Measurements from ENCODE around the gene ACACB. TPM values are rescaled to one million over a fixed set of nuclear protein-coding genes. Genes with fewer than 3 reads are reported as not detected.

The ACACB gene
- total RNA-seq, 1 experiment from 2014 or later, result 26.2 TPM

DNA sequence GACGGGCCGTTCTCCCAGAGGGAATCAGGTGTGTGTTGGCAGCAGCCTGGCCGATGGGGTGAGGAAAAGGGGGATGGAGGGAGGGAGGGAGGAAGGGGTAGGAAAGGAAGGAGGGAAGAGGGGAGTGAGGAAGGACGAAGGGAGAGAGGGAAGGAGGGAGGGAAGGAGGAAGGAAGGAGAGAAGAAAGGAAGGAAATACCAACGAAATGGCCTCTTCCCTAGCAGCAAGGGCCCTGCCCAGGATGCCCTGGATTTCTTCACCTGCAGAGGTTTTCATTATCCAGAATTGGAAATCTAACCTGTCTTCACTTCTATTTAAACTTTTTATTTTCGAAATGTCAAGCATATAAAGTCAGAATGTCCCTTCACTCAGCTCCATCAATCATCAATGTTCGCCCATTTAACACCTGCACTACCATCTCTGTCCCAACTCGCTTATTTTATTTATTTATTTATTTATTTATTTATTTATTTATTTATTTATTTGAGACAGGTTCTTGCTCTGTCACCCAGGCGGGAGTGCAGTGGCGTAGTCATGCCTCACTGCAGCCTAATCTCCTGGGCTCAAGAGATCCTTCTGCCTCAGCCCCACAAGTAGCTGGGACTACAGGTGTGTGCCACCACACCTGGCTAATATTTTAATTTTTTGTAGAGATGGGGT, 70.7 kb downstream of the ACACB start:
- POLR2A ChIA-PET, result no interaction called here
- no peaks in the 10 kb centered on the region for H3K9me3 ChIP-seq
- intact Hi-C loops (cut with micrococcal nuclease; ENCODE audit: unreplicated experiment), result no loop called here
- TF ChIP-seq, protein P1, sequence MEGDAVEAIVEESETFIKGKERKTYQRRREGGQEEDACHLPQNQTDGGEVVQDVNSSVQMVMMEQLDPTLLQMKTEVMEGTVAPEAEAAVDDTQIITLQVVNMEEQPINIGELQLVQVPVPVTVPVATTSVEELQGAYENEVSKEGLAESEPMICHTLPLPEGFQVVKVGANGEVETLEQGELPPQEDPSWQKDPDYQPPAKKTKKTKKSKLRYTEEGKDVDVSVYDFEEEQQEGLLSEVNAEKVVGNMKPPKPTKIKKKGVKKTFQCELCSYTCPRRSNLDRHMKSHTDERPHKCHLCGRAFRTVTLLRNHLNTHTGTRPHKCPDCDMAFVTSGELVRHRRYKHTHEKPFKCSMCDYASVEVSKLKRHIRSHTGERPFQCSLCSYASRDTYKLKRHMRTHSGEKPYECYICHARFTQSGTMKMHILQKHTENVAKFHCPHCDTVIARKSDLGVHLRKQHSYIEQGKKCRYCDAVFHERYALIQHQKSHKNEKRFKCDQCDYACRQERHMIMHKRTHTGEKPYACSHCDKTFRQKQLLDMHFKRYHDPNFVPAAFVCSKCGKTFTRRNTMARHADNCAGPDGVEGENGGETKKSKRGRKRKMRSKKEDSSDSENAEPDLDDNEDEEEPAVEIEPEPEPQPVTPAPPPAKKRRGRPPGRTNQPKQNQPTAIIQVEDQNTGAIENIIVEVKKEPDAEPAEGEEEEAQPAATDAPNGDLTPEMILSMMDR (IDR thresholded peaks at IDR 0.05; ENCODE audit: insufficient read depth in 1 of 2, low read depth in 1 of 2, low read length in 1 of 2, severe bottlenecking in 1 of 2, unreplicated experiment in 1 of 2), result no peak
- Mint-ChIP-seq H3K9me3 (ENCODE audit: unreplicated experiment) (no peaks in the 10 kb centered on the region), H3K27ac (ENCODE audit: unreplicated experiment) (no peak overlapping the region), H3K36me3 (ENCODE audit: insufficient read depth, unreplicated experiment) (peaks cover 3% of the 10 kb centered on the region), H3K4me1 (ENCODE audit: low read depth, unreplicated experiment) (no peaks in the 10 kb centered on the region), H3K27me3 (ENCODE audit: insufficient read depth, unreplicated experiment) (no peaks in the 10 kb centered on the region), H3K4me3 (ENCODE audit: unreplicated experiment) (no peak overlapping the region)
- peaks cover 2% of the 10 kb centered on the region for H3K36me3 ChIP-seq (ENCODE audit: control insufficient read depth, insufficient read depth, low read length)
- no peak for DNase-seq
- no peaks in the 10 kb centered on the region for H3K4me1 ChIP-seq
- CTCF ChIA-PET, result interaction anchor here (0.6 kb wide), 1 partner anchor 42 kb away, joined by 3 read pairs; no protein-coding TSS in a partner anchor
- BruUV-seq (replicated peaks), result no TSS peak
- H3K4me3 ChIP-seq (ENCODE audit: low read depth, low read length), result no peak overlapping the region
- no peaks in the 10 kb centered on the region for H3K27me3 ChIP-seq (replicated peaks; ENCODE audit: control insufficient read depth, insufficient read depth, low read length)

DNA sequence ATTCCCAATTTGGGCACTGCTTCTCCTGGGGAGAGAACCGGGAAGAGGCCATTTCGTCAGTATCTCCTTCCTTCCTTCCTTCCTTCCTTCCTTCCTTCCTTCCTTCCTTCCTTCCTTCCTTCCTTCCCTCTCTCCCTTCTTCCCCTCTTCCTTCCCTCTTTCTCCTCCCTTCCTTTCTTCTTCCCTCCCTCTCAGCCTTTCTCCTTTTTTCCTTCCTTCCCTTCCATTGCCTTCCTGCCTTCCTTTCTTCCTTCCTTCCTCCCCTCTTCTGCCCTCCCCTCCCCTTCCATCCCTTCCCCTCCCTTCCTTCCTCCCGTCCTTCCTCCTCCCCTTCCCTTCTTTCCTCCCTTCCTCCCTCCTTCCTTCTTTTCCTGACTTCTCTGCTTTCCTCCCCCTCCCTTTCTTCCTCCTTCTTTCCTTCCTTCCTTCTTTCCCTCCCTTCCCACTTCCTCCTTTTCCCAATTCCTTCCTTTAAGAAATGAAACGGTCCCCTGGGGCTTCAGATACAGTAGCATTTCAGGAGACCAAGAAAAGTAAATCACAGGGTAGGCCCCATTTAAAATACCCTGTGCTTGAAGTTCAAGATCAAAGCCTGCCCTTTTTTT, 71.8 kb downstream of the ACACB start:
- Mint-ChIP-seq H3K4me3 (ENCODE audit: unreplicated experiment) (no peak overlapping the region), H3K36me3 (ENCODE audit: insufficient read depth, unreplicated experiment) (no peaks in the 10 kb centered on the region), H3K27ac (ENCODE audit: unreplicated experiment) (no peak overlapping the region), H3K4me1 (ENCODE audit: low read depth, unreplicated experiment) (no peaks in the 10 kb centered on the region), H3K9me3 (ENCODE audit: unreplicated experiment) (no peaks in the 10 kb centered on the region), H3K27me3 (ENCODE audit: insufficient read depth, unreplicated experiment) (no peaks in the 10 kb centered on the region)
- H3K4me3 ChIP-seq (ENCODE audit: low read depth, low read length), result no peak overlapping the region
- no TSS peak for BruUV-seq (replicated peaks)
- no peaks in the 10 kb centered on the region for H3K9me3 ChIP-seq
- no peaks in the 10 kb centered on the region for H3K27me3 ChIP-seq (replicated peaks; ENCODE audit: control insufficient read depth, insufficient read depth, low read length)
- ChIA-PET POLR2A (interaction anchor here (1.0 kb wide), 1 partner anchor 9 kb away, joined by 6 read pairs; no protein-coding TSS in a partner anchor), CTCF (no interaction called here)
- intact Hi-C loops (cut with micrococcal nuclease; ENCODE audit: unreplicated experiment), result no loop called here
- H3K36me3 ChIP-seq (ENCODE audit: control insufficient read depth, insufficient read depth, low read length), result peaks cover 2% of the 10 kb centered on the region
- H3K4me1 ChIP-seq, result no peaks in the 10 kb centered on the region
- TF ChIP-seq, protein P1 (IDR thresholded peaks at IDR 0.05; ENCODE audit: insufficient read depth in 1 of 2, low read depth in 1 of 2, low read length in 1 of 2, severe bottlenecking in 1 of 2, unreplicated experiment in 1 of 2), result no peak
- no peak for DNase-seq

DNA sequence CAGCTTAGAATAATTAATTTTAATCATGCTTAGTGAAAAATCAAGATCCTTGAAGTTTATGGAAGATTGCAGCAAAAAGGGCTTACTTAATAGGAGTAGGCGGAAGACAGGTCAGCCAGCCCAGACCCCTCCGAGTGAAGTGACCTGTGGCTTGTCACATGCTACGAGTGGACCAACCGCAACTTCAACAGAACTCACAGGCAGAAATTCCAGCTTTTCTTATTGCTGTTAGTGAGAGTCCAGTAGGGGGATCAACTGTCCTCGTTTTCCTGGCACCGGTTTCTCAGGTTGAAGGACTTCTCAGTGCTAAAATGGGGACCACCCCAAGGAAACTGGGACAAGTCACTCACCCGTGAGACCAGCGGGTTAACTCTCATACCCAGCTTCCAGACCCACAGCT, 72.9 kb downstream of the ACACB start:
- H3K9me3 Mint-ChIP-seq (ENCODE audit: unreplicated experiment), result no peaks in the 10 kb centered on the region
- Histone ChIP-seq H3K9me3 (no peaks in the 10 kb centered on the region), H3K36me3 (ENCODE audit: control insufficient read depth, insufficient read depth, low read length) (peaks cover 2% of the 10 kb centered on the region), H3K27me3 (replicated peaks; ENCODE audit: control insufficient read depth, insufficient read depth, low read length) (no peaks in the 10 kb centered on the region), H3K4me1 (no peaks in the 10 kb centered on the region), H3K4me3 (ENCODE audit: low read depth, low read length) (no peak overlapping the region)
- no peak overlapping the region for H3K27ac Mint-ChIP-seq (ENCODE audit: unreplicated experiment)
- CTCF ChIA-PET, result no interaction called here
- POLR2A ChIA-PET, result no interaction called here
- no peak overlapping the region for H3K4me3 Mint-ChIP-seq (ENCODE audit: unreplicated experiment)
- no peaks in the 10 kb centered on the region for H3K36me3 Mint-ChIP-seq (ENCODE audit: insufficient read depth, unreplicated experiment)
- intact Hi-C loops (cut with micrococcal nuclease; ENCODE audit: unreplicated experiment), result no loop called here
- H3K27me3 Mint-ChIP-seq (ENCODE audit: insufficient read depth, unreplicated experiment), result no peaks in the 10 kb centered on the region
- no peak for DNase-seq
- TF ChIP-seq, protein P1 (IDR thresholded peaks at IDR 0.05; ENCODE audit: insufficient read depth in 1 of 2, low read depth in 1 of 2, low read length in 1 of 2, severe bottlenecking in 1 of 2, unreplicated experiment in 1 of 2), result no peak
- no TSS peak for BruUV-seq (replicated peaks)
- H3K4me1 Mint-ChIP-seq (ENCODE audit: low read depth, unreplicated experiment), result no peaks in the 10 kb centered on the region
